Fibroblast of mammary gland (primary cell): ENCODE data around the gene ZFYVE9.

ENCODE experiments used
- DNase-seq: peaks from one replicate; pipeline ENCODE4 v3.0.0-alpha.2; 2010; ENCODE audit warnings: low read depth
- H3K4me3 ChIP-seq: 2 replicates; pipeline ENCODE4 v1.5.1; 2011; ENCODE audit warnings: low read depth, mild to moderate bottlenecking, low read length, moderate library complexity; ENCODE audit not compliant: control insufficient read depth
- TF ChIP-seq, protein P1 (sequence below): conservative IDR thresholded peaks from 2 replicates; pipeline ENCODE4 v1.5.1; 2011; ENCODE audit warnings: low read depth, low read length, inconsistent platforms; ENCODE audit not compliant: control insufficient read depth, insufficient read depth

ZFYVE9 gene

DNA sequence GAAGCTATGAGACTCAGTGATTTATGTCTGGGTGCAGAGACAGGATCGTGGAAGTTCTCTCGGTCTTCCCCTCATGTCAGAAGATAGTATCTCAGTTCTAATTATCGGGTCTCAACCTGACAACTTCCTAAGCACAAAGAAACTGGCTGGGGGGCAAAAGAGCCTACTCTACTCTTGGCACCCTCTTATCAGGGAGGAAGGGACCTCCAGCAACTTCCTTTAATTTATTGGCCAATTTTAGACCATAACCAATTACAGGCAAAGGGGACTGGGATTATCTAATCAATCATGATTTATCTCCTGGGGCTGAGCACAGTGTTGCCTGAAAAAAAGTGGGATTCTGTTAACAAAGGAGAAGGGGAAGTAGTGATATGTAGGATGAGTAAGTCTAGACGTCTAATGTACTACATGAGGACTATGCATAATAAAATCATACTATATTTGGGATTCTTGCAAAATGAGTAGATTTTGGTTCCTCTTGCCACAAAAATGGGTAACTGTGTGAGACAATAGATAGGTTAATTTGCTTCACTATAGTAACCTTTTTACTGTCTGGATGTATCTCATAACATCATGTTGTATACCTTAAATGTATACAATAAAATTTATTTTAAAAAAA is 98.8 kb downstream of the ZFYVE9 start:
- TF ChIP-seq, protein P1, sequence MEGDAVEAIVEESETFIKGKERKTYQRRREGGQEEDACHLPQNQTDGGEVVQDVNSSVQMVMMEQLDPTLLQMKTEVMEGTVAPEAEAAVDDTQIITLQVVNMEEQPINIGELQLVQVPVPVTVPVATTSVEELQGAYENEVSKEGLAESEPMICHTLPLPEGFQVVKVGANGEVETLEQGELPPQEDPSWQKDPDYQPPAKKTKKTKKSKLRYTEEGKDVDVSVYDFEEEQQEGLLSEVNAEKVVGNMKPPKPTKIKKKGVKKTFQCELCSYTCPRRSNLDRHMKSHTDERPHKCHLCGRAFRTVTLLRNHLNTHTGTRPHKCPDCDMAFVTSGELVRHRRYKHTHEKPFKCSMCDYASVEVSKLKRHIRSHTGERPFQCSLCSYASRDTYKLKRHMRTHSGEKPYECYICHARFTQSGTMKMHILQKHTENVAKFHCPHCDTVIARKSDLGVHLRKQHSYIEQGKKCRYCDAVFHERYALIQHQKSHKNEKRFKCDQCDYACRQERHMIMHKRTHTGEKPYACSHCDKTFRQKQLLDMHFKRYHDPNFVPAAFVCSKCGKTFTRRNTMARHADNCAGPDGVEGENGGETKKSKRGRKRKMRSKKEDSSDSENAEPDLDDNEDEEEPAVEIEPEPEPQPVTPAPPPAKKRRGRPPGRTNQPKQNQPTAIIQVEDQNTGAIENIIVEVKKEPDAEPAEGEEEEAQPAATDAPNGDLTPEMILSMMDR, result no peak
- no peak overlapping the region for H3K4me3 ChIP-seq
- DNase-seq, result no peak

DNA sequence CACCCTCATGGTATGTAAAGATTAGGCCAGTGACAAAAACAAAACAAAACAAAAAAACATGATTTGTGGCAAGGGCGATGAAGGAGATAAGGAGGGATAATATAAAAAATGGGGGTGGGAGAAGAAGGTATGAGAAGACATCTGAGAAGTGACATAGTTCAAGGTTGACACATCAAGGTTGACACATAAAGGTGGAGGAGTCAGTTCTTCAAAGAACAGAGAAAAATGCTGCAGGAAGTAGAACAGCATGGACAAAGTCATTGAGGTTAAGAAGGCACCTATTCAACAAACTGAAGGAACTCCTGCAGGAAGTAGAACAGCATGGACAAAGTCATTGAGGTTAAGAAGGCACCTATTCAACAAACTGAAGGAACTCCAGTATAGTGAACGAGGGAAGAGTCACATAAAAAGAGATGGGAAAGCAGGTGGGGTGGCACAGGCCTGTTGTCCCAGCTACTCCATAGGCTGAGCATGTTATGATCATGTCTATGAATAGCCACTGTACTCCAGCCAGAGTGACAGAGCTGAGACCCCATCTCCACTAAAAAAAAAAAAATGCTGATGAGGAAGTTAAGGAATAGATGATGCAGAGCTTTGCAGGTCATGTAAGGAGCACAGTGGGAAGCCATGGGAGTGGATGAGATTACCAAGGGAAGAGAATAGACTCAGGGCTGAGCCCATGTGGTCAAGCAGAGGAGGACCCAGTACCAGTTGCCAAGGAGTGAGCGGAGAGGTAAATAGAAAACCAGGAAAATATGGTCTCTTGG is 101.5 kb downstream of the ZFYVE9 start:
- no peak overlapping the region for H3K4me3 ChIP-seq
- DNase-seq, result no peak
- TF ChIP-seq, protein P1, result no peak

DNA sequence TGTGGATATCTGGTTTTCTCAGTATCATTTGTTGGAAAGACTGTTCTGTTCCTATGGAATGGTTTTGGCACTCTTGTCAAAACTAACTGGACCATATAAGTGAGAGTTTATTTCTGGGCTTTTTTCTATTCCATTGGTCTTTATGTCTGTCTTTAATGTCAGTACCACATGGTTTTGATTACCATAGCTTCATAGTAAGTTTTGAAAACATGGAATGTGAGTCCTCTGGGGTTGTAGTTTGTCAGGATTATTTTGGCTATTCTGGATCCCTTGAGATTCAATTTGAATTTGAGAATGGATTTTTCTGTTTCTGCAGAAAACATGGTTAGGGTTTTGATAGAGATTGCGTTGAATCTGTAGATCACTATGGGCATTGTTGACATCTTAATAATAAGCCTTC is 107.9 kb downstream of the ZFYVE9 start:
- peak; percentile 22 for DNase-seq
- H3K4me3 ChIP-seq, result no peak overlapping the region
- TF ChIP-seq, protein P1, result no peak

DNA sequence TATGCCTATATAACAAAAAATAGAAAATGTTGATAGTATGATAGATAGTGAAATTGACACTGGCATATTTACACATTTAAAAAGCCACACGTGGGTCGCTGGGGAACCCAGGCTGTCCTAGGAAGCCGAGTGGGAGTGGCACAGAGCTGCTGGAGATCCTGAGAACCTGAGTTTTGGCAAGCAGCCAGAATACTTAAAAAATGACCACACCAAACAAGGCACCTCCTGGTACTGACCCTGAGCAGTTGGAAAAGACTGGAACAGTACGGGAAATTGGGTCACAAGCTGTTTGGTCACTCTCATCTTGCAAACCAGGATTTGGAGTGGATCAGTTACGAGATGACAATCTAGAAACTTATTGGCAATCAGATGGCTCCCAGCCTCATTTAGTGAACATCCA is 111.5 kb downstream of the ZFYVE9 start:
- H3K4me3 ChIP-seq, result no peak overlapping the region
- TF ChIP-seq, protein P1, result no peak
- DNase-seq, result no peak

DNA sequence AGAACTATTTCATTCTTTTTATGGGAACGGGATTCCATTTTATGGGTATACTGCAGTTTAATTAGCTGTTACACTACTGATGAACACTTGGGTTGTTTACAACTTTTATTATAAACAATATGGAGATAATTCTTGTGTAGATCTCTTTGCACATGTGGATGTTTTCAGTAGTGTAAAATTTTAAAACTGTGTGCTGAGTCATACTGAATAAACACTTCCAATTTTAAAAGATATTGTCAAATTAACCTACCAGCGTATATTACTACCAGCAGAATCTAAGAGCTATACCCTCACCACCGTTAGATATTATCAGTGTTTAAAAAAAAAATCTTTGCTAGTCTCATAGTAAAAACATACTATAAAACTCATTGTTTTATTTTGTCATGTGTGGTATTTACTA is 118.0 kb downstream of the ZFYVE9 start:
- no peak overlapping the region for H3K4me3 ChIP-seq
- DNase-seq, result no peak
- TF ChIP-seq, protein P1, result no peak

DNA sequence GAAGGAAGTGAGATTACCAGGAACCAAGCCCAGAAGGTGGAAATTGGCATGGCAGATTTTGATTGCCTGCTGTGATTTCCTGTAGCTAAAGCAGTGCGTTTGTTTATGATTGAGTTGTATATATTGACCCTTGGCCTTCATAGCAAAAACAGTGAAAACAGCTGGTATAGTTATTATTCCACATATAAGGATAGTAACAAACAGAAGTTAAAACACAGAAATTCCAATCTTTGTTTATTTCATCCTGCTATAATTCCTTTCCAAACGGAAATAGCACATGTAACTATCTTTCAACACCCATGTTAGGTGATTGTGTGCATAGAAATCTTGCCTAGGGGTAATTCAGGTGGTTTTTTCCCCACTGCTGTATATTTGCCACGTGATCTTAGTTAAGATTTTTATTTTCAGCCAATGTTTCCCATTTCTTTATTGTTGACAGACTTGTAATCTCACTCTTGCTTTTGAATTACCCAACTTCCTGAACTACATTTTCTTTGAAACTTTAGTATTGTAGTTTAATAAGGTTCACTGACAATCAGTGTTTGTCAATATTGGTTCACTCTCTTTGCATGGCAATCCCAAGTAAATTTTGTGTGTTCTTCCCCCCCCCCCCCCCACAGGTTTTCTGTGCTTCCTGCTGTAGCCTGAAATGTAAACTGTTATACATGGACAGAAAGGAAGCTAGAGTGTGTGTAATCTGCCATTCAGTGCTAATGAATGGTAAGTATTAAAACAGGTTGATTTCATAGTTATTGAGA is 121.4 kb downstream of the ZFYVE9 start:
- no peak for DNase-seq
- H3K4me3 ChIP-seq, result no peak overlapping the region
- TF ChIP-seq, protein P1, result no peak
